ENCODE results near the gene MYO7B.
A peak's percentile ranks its signal among the peaks of the same experiment; 100 is the strongest.
"Not testable (repeated sequence)": the region's sequence is repeated elsewhere in the genome, so short reads cannot be mapped to it uniquely, and the experiment has no call there.

Gene MYO7B

GRCh38 chr2:127523269-127523939 lies 12.1 kb upstream of the MYO7B start:
- DNase-seq (ENCODE audit: low read depth, low spot score) = no peak

GRCh38 chr2:127524198-127524834 lies 11.2 kb upstream of the MYO7B start:
- DNase-seq (ENCODE audit: low read depth, low spot score) = not testable (repeated sequence)

GRCh38 chr2:127525691-127526131 lies 9.8 kb upstream of the MYO7B start:
- peak; percentile 13 for DNase-seq (ENCODE audit: low read depth, low spot score)

GRCh38 chr2:127526132-127527000 lies 9.1 kb upstream of the MYO7B start, which contains the start of gene IWS1:
TSS of gene IWS1 (minus strand) at chr2:127526489. CDS start at chr2:127526208, 281 bp downstream.
- peak; percentile 89 for DNase-seq (ENCODE audit: low read depth, low spot score)

GRCh38 chr2:127527001-127527804 lies 8.3 kb upstream of the MYO7B start:
- peak; percentile 18 for DNase-seq (ENCODE audit: low read depth, low spot score)

- no peak for DNase-seq (ENCODE audit: low read depth, low spot score)
Observed at GRCh38 chr2:127528487-127528886, 7.0 kb upstream of the MYO7B start.

- not testable (repeated sequence) for DNase-seq (ENCODE audit: low read depth, low spot score)
Observed at GRCh38 chr2:127529416-127529815, 6.1 kb upstream of the MYO7B start.

- DNase-seq (ENCODE audit: low read depth, low spot score) = no peak
Observed at GRCh38 chr2:127530245-127531140, 5.0 kb upstream of the MYO7B start.

GRCh38 chr2:127531221-127531648 lies 4.2 kb upstream of the MYO7B start:
- DNase-seq (ENCODE audit: low read depth, low spot score) = no peak

GRCh38 chr2:127532296-127532695 lies 3.2 kb upstream of the MYO7B start:
- DNase-seq (ENCODE audit: low read depth, low spot score) = no peak

- no peak for DNase-seq (ENCODE audit: low read depth, low spot score)
Observed at GRCh38 chr2:127535918-127536317, 435 bp downstream of the MYO7B start.

- DNase-seq (ENCODE audit: low read depth, low spot score) = no peak
Observed at GRCh38 chr2:127536707-127537541, 1.4 kb downstream of the MYO7B start.

GRCh38 chr2:127537644-127538043 lies 2.2 kb downstream of the MYO7B start:
- no peak for DNase-seq (ENCODE audit: low read depth, low spot score)

- no peak for DNase-seq (ENCODE audit: low read depth, low spot score)
Observed at GRCh38 chr2:127541809-127542208, 6.3 kb downstream of the MYO7B start.

- no peak for DNase-seq (ENCODE audit: low read depth, low spot score)
Observed at GRCh38 chr2:127542231-127542630, 6.7 kb downstream of the MYO7B start.

- DNase-seq (ENCODE audit: low read depth, low spot score) = not testable (repeated sequence)
Observed at GRCh38 chr2:127543013-127543501, 7.6 kb downstream of the MYO7B start.

- no peak for DNase-seq (ENCODE audit: low read depth, low spot score)
Observed at GRCh38 chr2:127545189-127545588, 9.7 kb downstream of the MYO7B start.

GRCh38 chr2:127545796-127546195 lies 10.3 kb downstream of the MYO7B start:
- no peak for DNase-seq (ENCODE audit: low read depth, low spot score)

GRCh38 chr2:127546797-127547196 lies 11.3 kb downstream of the MYO7B start:
- DNase-seq (ENCODE audit: low read depth, low spot score) = no peak

Measured in brain pericyte (primary cell).